Naive B cell (primary cell): ENCODE measurements around the gene KIF3A. TPM values are rescaled to one million over a fixed set of nuclear protein-coding genes. Genes with fewer than 3 reads are reported as not detected.
A peak's percentile ranks its signal among the peaks of the same experiment; 100 is the strongest.

Experiments used
- ATAC-seq, 2 donors: fragments of 150-1000 bp; cut with Tn5 transposase; 2 replicates each; pipeline ENCODE4 v1.10.0; 2021; ENCODE audit warnings: low read depth in 2 of 2, mild to moderate bottlenecking in 2 of 2, moderate library complexity in 2 of 2
- DNase-seq: peaks from one replicate; pipeline ENCODE4 v3.0.0; 2022
- H3K27ac Mint-ChIP-seq, 6 donors: one replicate each; pipeline ENCODE4 v1.8.0; 2020 to 2022; ENCODE audit warnings: mild to moderate bottlenecking in 6 of 6, mixed read lengths in 6 of 6, moderate library complexity in 5 of 6, inconsistent platforms in 2 of 6
- H3K27me3 Mint-ChIP-seq, 3 donors: one replicate each; pipeline ENCODE4 v1.8.0; 2021 to 2022; ENCODE audit warnings: mixed read lengths in 3 of 3, mild to moderate bottlenecking in 1 of 3
- H3K36me3 Mint-ChIP-seq, 2 donors: one replicate each; pipeline ENCODE4 v1.8.0; 2020 to 2022; ENCODE audit warnings: mixed read lengths in 2 of 2, inconsistent platforms in 1 of 2, mild to moderate bottlenecking in 1 of 2
- H3K4me1 Mint-ChIP-seq, 3 donors: one replicate each; pipeline ENCODE4 v1.8.0; 2020 to 2022; ENCODE audit warnings: mixed read lengths in 3 of 3, inconsistent platforms in 1 of 3, mild to moderate bottlenecking in 1 of 3, moderate library complexity in 1 of 3
- H3K4me3 Mint-ChIP-seq, 8 donors: one replicate each; pipeline ENCODE4 v1.8.0; 2020 to 2022; ENCODE audit warnings: mild to moderate bottlenecking in 8 of 8, mixed read lengths in 8 of 8, moderate library complexity in 8 of 8, inconsistent platforms in 2 of 8
- H3K9me3 Mint-ChIP-seq, 7 donors: one replicate each; pipeline ENCODE4 v1.8.0; 2020 to 2022; ENCODE audit warnings: mixed read lengths in 7 of 7, mild to moderate bottlenecking in 5 of 7, inconsistent platforms in 2 of 7, moderate library complexity in 1 of 7
- polyA plus RNA-seq, 6 donors: library from polyadenylated mRNA; unstranded; fragments of 300-500 nt; fragmentation: Illumina TruSeq; gene quantifications; one replicate each; pipeline ENCODE4 v1.2.3, GENCODE V29; 2021; ENCODE audit warnings: low read depth in 6 of 6

Gene KIF3A
- polyA plus RNA-seq, 6 donors from 2014 or later = 4.3 to 10.2 (median 7.3) TPM

DNA sequence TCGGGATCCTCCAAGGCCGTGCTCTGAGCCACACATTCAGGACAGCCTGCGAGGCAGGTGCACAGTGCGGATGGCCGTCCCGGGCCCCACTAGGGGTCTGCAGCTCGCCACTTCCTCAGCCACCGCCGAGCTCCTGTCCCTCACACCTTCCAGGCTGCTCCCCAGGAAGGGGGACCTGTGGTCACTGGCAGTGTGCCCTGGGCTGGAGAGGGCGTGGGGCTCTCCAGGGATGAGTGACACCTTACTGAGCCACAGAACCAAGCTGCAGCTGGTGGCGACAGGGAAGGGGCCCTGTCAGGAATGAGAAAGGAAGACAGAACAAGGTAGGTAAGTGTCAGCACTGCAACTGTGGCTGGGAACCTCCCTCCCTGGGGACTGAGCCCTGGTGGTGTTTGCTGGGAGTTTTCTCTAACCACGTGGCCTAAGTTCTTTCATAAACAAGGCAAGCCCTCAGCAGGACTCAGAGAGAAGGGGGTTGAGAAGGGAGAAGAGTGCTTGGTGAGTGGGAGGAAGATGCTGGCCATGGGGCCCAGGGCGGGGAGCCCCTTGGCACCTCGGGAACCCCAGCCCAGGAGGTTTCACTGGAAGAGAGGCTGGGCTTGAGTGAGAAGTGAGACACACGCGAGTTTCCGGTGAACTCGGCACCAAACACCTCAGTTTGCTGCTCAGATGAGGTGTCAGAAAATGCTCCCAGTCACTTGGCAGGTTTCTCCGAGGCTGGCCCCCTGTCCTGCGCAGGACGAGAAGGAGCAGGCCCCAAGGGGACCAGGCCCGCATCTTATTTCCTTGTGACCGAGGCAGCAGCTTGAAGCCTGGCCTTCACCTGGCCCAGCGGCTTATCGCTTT, 74.2 kb downstream of the KIF3A start:
- Mint-ChIP-seq H3K4me3 (peak overlapping the region in 1 of 8 donors; percentile 12), H3K4me1 (peaks cover 9 to 12% (median 12%) of the 10 kb centered on the region in 3 donors), H3K36me3 (no peaks in the 10 kb centered on the region), H3K9me3 (no peaks in the 10 kb centered on the region), H3K27me3 (peaks cover 0 to 16% (median 15%) of the 10 kb centered on the region in 3 donors), H3K27ac (peak overlapping the region in 2 of 6 donors; percentile 65 to 94)
- ATAC-seq (peak; percentile 38 to 46), DNase-seq (no peak)

DNA sequence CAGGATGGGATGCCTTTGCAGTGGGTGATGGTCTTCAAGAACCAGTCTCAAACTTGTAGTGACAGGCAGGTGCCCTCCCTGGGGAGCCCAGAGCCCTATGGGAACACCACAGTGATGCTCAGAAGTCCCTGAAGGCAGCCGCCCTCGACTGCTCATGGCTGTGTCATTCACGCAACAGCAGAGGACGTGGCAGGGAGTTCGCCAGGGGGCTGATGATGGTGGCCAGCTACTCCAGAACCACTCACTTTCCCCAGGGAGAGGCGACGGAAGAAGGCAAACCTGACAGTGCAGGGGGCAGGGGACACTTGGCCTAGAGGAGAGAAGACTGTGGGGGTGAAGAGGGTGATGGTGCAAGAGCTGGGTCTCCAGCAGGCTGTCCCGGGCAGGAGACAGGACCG, 75.3 kb downstream of the KIF3A start:
- no peak for ATAC-seq
- H3K36me3 Mint-ChIP-seq = no peaks in the 10 kb centered on the region
- no peak overlapping the region for H3K27ac Mint-ChIP-seq
- H3K9me3 Mint-ChIP-seq = no peaks in the 10 kb centered on the region
- peaks cover 9 to 16% (median 14%) of the 10 kb centered on the region in 3 donors for H3K4me1 Mint-ChIP-seq
- DNase-seq = no peak
- H3K4me3 Mint-ChIP-seq = no peak overlapping the region
- H3K27me3 Mint-ChIP-seq = peaks cover 6 to 26% (median 26%) of the 10 kb centered on the region in 3 donors

DNA sequence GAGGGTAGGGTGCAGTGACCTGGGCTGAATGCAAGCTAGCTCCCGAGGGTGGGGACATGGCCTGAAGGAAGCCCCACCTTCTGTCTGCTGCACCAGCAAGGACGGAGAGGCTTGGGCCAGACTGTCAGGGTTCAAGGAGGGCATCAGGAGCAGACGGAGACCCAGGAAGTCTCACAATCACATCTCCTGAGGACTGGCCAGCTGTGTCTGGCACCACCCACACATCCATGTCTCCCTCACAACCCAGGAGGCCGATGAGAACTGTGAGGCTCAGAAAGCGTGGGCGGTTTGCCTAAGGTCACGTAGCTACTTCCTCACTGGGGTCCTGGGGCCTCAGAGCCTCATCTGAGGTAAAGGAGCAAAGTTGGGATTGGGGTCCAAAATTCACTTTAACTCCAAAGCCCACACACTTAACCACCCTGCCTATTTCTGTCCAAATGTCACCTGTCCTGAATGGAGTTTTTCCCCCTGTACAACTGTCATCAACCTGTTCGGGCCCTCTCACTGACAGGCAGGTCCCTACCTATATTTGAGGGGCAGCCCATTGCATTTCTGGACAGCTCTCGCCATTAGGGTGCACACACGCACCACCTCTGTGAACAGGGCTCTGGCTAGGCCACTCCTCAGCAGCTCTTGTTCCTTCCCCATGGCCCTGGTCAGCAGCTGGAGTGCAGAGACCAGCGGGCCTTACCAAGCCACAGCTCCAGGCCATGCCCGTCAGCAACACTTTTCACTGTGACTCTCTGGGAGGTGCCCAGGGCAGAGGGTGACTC, 75.9 kb downstream of the KIF3A start:
- Mint-ChIP-seq H3K27me3 (peaks cover 11 to 27% (median 26%) of the 10 kb centered on the region in 3 donors), H3K9me3 (peaks cover 0 to 2% (median 0%) of the 10 kb centered on the region in 7 donors), H3K4me3 (no peak overlapping the region), H3K4me1 (peaks cover 15 to 22% (median 20%) of the 10 kb centered on the region in 3 donors), H3K36me3 (no peaks in the 10 kb centered on the region), H3K27ac (peak overlapping the region in 1 of 6 donors; percentile 60)
- ATAC-seq (no peak), DNase-seq (no peak)

DNA sequence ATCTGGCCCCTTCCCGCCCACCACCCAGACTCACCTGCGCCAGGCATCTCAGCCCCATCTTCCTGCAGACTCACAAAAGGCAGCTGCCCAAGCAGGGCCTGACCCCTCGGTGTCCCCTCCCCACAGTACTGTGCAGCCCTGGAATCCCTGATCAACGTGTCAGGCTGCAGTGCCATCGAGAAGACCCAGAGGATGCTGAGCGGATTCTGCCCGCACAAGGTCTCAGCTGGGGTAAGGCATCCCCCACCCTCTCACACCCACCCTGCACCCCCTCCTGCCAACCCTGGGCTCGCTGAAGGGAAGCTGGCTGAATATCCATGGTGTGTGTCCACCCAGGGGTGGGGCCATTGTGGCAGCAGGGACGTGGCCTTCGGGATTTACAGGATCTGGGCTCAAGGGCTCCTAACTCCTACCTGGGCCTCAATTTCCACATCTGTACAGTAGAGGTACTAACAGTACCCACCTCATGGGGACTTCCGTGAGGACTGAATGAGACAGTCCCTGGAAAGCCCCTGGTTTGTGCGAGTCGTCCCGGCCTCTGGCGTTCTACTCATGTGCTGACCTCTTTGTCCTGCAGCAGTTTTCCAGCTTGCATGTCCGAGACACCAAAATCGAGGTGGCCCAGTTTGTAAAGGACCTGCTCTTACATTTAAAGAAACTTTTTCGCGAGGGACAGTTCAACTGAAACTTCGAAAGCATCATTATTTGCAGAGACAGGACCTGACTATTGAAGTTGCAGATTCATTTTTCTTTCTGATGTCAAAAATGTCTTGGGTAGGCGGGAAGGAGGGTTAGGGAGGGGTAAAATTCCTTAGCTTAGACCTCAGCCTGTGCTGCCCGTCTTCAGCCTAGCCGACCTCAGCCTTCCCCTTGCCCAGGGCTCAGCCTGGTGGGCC, 77.5 kb downstream of the KIF3A start:
- no peak for DNase-seq
- no peak overlapping the region for H3K4me3 Mint-ChIP-seq
- H3K27ac Mint-ChIP-seq = no peak overlapping the region
- no peaks in the 10 kb centered on the region for H3K36me3 Mint-ChIP-seq
- H3K27me3 Mint-ChIP-seq = peaks cover 13 to 31% (median 27%) of the 10 kb centered on the region in 3 donors
- no peak for ATAC-seq
- H3K9me3 Mint-ChIP-seq = peaks cover 0 to 2% (median 0%) of the 10 kb centered on the region in 7 donors
- H3K4me1 Mint-ChIP-seq = peaks cover 15 to 27% (median 21%) of the 10 kb centered on the region in 3 donors

DNA sequence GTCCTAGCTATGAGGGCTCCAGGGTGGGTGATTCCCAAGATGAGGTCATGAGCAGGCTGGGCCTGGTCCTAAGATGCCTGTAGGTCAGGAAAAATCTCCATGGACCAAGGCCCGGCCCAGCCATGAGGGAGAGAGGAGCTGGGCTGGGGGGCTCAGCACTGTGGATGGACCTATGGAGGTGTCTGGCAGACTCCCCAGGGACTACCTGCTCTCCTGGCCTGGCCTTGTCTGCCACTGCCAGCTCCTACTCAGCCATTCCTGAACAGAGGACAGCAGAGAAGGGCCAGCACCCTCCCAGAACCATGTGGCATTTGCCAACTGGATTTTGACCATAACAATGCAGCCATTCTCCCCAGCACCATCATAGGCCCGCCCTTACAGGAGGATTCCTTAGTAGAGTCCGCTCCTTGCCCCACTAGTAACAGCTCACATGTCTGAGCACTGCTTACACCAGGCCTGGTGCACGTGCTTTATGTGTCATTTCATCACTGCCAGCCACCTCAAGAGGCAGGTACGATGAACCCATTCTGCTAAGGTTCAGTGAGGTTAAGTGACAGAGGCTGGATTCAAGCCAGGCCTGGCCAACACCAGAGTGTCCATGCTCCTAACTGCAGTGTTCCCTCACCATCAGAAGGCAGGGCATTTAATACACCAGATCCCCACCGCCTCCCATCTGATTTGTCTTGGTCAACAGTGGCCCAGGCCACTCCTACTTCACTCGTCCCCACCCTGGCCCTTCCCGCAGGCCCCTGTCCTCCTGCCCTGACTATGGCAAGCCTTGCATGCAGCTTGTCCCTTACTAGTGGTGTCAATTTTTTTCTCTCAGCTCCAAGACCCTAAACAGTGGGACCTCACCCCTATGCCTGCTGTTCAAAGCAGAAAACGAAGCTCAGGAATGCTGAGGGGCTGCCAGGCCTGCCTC, 78.7 kb downstream of the KIF3A start:
- H3K4me1 Mint-ChIP-seq = peaks cover 15 to 29% (median 21%) of the 10 kb centered on the region in 3 donors
- no peak overlapping the region for H3K27ac Mint-ChIP-seq
- no peaks in the 10 kb centered on the region for H3K36me3 Mint-ChIP-seq
- H3K9me3 Mint-ChIP-seq = peaks cover 0 to 4% (median 0%) of the 10 kb centered on the region in 7 donors
- peaks cover 25 to 43% (median 39%) of the 10 kb centered on the region in 3 donors for H3K27me3 Mint-ChIP-seq
- no peak for ATAC-seq
- no peak for DNase-seq
- peak overlapping the region in 3 of 8 donors; percentile 10 to 81 (median 22) for H3K4me3 Mint-ChIP-seq

DNA sequence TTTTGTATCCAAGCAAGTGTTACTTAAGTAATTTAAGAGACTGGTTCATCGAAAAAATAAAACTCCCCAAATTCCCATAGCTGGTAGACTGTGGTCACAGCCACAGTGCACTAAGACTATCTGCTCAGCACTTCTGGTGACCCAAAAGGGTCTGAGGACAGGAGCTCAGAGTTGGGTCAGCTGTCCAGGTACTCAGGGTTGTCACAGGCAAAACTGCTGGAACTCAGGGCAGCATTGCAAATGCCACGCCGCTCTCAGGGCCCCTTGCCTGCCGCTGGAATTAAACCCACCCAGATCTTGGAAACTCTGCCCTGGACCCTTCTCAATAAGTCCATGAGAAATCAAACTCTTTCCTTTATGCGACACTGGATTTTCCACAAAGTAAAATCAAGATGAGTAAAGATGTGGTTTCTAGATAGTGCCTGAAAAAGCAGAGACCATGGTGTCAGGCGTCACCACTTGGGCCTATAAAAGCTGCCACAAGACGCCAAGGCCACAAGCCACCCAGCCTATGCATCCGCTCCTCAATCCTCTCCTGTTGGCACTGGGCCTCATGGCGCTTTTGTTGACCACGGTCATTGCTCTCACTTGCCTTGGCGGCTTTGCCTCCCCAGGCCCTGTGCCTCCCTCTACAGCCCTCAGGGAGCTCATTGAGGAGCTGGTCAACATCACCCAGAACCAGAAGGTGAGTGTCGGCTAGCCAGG, 79.5 kb downstream of the KIF3A start, which contains the start of gene IL13:
IL13 (plus strand) TSS at position 498 of the 705 bp plus-strand sequence; CDS start at position 512, 14 bp downstream.
- no peak within 1 kb of the TSS for H3K27ac Mint-ChIP-seq
- peaks cover 27 to 48% (median 43%) of the 10 kb centered on the region in 3 donors for H3K27me3 Mint-ChIP-seq
- peaks cover 0 to 4% (median 0%) of the 10 kb centered on the region in 7 donors for H3K9me3 Mint-ChIP-seq
- ATAC-seq = no peak
- H3K4me3 Mint-ChIP-seq = peak within 1 kb of the TSS in 6 of 8 donors; percentile 50 to 81 (median 68)
- no peak for DNase-seq
- no peaks in the 10 kb centered on the region for H3K36me3 Mint-ChIP-seq
- H3K4me1 Mint-ChIP-seq = peaks cover 10 to 26% (median 16%) of the 10 kb centered on the region in 3 donors

DNA sequence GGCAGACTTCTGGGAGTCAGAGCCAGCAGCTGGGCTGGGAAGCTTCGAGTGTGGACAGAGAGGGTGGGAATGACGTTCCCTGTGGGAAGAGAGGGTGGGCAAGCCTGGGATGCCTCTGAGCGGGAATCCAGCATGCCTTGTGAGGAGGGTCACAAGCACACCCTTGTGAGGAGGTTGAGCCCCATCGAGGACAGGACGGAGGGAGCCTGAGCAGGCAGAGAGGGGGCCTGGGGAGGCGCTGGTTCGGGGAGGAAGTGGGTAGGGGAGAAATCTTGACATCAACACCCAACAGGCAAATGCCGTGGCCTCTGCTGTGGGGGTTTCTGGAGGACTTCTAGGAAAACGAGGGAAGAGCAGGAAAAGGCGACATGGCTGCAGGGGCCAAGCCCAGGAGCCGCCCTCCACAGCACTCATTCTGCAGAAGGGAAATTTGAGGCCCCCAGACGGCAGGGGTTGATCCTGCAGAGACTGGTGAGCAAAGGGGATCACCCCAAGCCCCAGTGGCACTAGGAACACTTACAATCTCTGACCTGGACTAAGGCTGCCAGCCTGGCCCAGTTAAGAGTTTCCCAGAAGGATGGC, 80.5 kb downstream of the KIF3A start:
- Mint-ChIP-seq H3K9me3 (peaks cover 0 to 4% (median 0%) of the 10 kb centered on the region in 7 donors), H3K27me3 (peaks cover 31 to 48% (median 43%) of the 10 kb centered on the region in 3 donors), H3K36me3 (no peaks in the 10 kb centered on the region), H3K4me1 (peaks cover 9 to 26% (median 15%) of the 10 kb centered on the region in 3 donors), H3K4me3 (peak overlapping the region in 7 of 8 donors; percentile 21 to 79 (median 64)), H3K27ac (peak overlapping the region in 1 of 6 donors; percentile 10)
- DNase-seq (no peak), ATAC-seq (peak in 1 of 2 donors; percentile 23)

DNA sequence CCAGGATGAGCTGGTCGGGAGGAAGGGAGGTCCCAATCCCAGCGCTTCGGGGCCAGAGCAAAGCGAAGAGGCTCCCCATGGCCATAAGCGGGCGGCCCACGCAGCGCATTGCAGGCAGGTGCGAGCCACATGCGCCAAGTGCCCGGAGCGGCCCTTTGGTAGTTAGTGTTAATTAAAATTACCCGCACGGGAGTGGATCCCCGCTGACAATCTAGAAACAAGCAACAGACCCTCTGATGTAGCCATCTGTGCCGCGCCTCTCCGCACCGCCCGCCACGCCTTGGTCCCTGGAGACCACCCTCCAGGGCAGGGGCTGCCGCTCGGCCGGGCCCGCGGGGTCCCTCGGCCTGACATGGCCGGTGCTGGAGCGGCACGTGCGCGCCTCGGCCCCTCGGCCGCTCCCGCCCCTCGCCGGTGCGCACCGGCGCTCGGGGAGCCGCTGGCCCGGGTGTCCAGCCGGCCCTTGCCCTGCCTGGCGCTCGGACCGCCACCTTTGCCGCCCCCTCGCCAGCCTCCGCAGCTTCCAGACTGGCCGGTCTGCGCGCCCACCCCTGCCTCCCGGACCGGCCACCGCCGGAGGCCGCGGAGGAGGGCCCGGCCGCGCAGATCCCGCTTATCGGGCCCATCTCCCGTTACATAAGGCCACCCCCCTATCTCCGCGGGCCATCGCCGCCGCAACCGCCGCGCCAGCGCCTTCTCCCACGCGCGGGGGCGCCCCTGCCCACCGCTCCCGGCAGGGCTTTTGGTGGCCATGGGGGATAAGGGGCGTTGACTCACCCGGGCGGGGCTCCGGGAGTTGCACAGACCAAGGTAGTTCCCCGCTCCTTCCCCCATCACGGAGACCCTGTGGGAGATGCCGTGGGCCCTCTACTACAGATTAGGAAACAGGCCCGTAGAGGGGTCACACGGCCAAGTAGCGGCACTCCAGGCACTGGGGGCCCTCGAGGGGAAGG, 81.2 kb downstream of the KIF3A start:
- DNase-seq (no peak), ATAC-seq (peak; percentile 23 to 43)
- peaks cover 33 to 48% (median 43%) of the 10 kb centered on the region in 3 donors for H3K27me3 Mint-ChIP-seq
- H3K36me3 Mint-ChIP-seq = no peaks in the 10 kb centered on the region
- H3K4me3 Mint-ChIP-seq = peak overlapping the region in 7 of 8 donors; percentile 32 to 80 (median 64)
- peak overlapping the region in 1 of 6 donors; percentile 10 for H3K27ac Mint-ChIP-seq
- peaks cover 0 to 4% (median 0%) of the 10 kb centered on the region in 7 donors for H3K9me3 Mint-ChIP-seq
- H3K4me1 Mint-ChIP-seq = peaks cover 8 to 19% (median 13%) of the 10 kb centered on the region in 3 donors

DNA sequence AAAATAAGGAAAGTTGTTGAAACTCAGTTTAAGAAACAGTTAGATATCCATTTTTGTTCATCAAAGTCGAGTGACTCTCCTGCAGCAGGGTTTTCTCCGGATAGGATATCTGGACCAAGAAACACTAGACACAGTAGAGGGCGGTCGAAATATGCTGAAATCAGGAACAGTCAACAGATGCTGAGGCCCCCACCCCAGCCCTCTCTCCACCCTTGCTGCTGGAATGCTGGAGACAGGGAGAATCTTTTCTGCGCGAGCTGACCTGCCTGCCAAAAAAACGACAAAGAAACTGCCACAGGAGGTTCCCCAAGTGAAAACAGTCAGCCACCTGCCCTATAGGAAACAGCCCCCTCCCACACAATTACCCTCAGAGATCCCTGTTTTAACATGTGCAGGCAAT, 83.6 kb downstream of the KIF3A start:
- no peak for ATAC-seq
- peaks cover 38 to 43% (median 42%) of the 10 kb centered on the region in 3 donors for H3K27me3 Mint-ChIP-seq
- DNase-seq = no peak
- H3K36me3 Mint-ChIP-seq = peaks cover under 1 to 1% of the 10 kb centered on the region in 2 donors
- no peak overlapping the region for H3K27ac Mint-ChIP-seq
- no peak overlapping the region for H3K4me3 Mint-ChIP-seq
- H3K4me1 Mint-ChIP-seq = peaks cover 5 to 17% (median 9%) of the 10 kb centered on the region in 3 donors
- H3K9me3 Mint-ChIP-seq = peaks cover under 1 to 12% (median 4%) of the 10 kb centered on the region in 7 donors

DNA sequence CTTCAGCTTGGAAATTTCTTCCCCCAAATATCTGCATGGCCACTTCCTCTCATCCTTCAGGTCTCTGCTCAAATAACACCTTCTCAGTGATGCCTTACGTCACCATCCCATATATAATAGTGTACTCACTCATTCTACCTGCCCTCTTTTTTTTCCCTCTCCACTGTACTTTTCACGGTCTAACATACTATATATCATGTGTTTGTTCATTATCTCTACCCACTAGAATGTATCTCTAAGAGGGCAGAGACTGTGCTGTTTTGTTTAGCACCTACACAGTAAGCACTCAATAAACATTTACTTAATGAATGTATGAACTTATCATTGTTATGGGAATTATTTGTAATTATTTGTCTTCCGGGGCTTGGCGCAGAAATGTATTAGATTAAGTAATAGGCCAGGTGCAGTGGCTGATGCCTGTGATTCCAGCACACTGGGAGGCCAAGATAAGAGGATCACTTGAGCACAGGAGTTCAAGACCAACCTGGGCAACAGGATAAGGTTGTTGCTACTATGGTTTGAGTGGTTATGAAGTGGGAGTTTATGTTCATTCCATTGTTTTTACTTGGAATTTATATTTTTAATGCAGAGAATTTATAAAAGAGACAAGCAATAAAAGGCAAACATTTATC, 85.4 kb downstream of the KIF3A start:
- Mint-ChIP-seq H3K4me1 (peaks cover 5 to 12% (median 7%) of the 10 kb centered on the region in 3 donors), H3K4me3 (no peak overlapping the region), H3K9me3 (peaks cover 10 to 28% (median 17%) of the 10 kb centered on the region in 7 donors), H3K27me3 (peaks cover 25 to 31% (median 27%) of the 10 kb centered on the region in 3 donors), H3K27ac (no peak overlapping the region), H3K36me3 (peaks cover 6 to 14% of the 10 kb centered on the region in 2 donors)
- ATAC-seq (no peak), DNase-seq (no peak)
